ENCODE results near the gene ACVR1B. TPM values are rescaled to one million over a fixed set of nuclear protein-coding genes. Genes with fewer than 3 reads are reported as not detected.

Gene ACVR1B
- total RNA-seq, 1 donor from 2014 or later = 18.7 TPM

GRCh38 chr12:51949342-51950030, 2.0 kb upstream of the ACVR1B start:
- intact Hi-C loops (cut with DNase I) = loop anchor here (5.0 kb wide), 2 partner anchors 73 to 333 kb away; no protein-coding TSS in a partner anchor
- peaks cover 0 to 9% of the 10 kb centered on the region in 2 donors for H3K9me3 ChIP-seq
- H3K4me1 ChIP-seq = peaks cover 8 to 9% of the 10 kb centered on the region in 2 donors
- H3K4me3 ChIP-seq = no peak overlapping the region
- H3K36me3 ChIP-seq = no peaks in the 10 kb centered on the region
- H3K27ac ChIP-seq = no peak overlapping the region
- no peak for DNase-seq (ENCODE audit: low spot score in 2 of 2)
- TF ChIP-seq, protein P1, sequence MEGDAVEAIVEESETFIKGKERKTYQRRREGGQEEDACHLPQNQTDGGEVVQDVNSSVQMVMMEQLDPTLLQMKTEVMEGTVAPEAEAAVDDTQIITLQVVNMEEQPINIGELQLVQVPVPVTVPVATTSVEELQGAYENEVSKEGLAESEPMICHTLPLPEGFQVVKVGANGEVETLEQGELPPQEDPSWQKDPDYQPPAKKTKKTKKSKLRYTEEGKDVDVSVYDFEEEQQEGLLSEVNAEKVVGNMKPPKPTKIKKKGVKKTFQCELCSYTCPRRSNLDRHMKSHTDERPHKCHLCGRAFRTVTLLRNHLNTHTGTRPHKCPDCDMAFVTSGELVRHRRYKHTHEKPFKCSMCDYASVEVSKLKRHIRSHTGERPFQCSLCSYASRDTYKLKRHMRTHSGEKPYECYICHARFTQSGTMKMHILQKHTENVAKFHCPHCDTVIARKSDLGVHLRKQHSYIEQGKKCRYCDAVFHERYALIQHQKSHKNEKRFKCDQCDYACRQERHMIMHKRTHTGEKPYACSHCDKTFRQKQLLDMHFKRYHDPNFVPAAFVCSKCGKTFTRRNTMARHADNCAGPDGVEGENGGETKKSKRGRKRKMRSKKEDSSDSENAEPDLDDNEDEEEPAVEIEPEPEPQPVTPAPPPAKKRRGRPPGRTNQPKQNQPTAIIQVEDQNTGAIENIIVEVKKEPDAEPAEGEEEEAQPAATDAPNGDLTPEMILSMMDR (IDR thresholded peaks at IDR 0.05) = no peak
- H3K27me3 ChIP-seq = no peaks in the 10 kb centered on the region

DNA sequence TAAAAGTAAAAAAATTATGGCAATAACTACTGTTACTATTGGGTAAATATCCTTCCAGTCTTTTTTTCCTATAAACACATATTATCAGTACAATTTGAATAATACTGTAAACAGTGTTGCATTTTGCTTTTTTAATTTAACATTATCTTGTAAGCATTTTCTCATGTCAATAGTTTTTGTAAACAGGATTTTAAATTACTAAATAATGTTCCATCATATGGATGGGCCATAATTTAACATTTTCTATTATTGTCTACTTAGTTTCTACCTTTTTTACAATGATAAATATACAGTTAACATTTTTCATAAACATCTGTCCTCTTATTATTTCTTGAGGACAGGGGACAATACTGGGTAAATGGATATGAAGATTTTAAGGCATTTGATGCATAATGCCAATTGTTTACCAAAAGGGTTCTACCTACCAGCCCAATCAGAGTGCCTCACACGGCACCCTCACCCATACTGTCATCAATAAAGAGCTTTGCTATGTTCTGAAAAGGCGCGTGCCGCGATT, 759 bp upstream of the ACVR1B start:
- DNase-seq (ENCODE audit: low spot score in 2 of 2) = no peak
- H3K4me1 ChIP-seq = peaks cover 9 to 16% of the 10 kb centered on the region in 2 donors
- intact Hi-C loops (cut with DNase I) = loop anchor here (5.0 kb wide), 2 partner anchors 72 to 332 kb away; no protein-coding TSS in a partner anchor
- H3K27me3 ChIP-seq = no peaks in the 10 kb centered on the region
- H3K36me3 ChIP-seq = no peaks in the 10 kb centered on the region
- no peaks in the 10 kb centered on the region for H3K9me3 ChIP-seq
- peak overlapping the region; percentile 33 to 37 for H3K27ac ChIP-seq
- TF ChIP-seq, protein P1 (IDR thresholded peaks at IDR 0.05) = no peak
- peak overlapping the region; percentile 48 to 62 for H3K4me3 ChIP-seq

DNA sequence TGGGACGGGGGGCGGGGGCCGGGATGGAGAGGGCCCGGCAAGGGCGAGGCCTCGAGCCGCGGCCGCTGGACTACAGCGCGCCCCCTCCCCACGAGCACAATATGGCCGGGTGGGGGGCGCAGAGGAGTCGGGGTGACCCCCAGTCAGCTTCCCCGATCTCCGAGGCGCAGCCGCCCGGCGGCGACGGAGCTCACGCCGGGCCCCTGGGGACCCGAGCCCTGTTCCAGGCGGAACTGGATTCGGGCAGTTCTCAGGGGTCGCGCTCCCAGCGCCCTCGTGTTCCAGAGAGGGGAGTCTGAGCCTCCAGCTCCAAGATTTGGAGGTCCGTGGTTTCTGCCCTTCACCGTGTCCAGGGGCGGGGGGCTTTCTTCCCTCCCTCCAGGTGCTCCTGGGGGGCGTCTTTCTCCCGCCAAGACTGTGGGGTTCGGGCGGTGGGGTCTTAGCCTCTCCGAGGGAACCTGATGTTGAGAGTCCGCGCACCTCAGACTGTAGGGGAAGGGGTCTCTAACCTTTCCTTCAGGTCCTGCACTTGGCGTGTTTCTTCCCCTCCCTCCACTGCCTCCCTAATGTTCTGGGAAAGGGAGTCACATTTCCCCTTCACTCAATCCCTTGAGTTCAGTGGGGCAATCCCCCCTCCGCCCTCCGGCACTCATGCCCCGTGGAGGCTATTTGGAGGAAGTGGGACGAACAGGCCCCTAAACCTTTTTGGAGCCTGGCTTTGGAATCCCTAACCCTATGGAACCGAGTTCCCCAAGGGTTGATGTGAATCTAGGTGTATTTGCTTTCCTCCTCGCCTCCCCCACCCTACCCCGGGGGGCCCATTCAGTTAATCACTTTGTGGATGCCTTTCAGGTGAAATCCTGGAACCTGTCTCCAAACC, 584 bp downstream of the ACVR1B start:
- H3K9me3 ChIP-seq = no peaks in the 10 kb centered on the region
- no peaks in the 10 kb centered on the region for H3K36me3 ChIP-seq
- intact Hi-C loops (cut with DNase I) = loop anchor here (5.0 kb wide), 2 partner anchors 70 to 330 kb away; no protein-coding TSS in a partner anchor
- TF ChIP-seq, protein P1 (IDR thresholded peaks at IDR 0.05) = peak in 1 of 3 experiments; percentile 10
- DNase-seq (ENCODE audit: low spot score in 2 of 2) = peak in 1 of 2 donors; percentile 75
- H3K27me3 ChIP-seq = no peaks in the 10 kb centered on the region
- H3K4me3 ChIP-seq = peak overlapping the region; percentile 94 to 97
- peaks cover 9 to 17% of the 10 kb centered on the region in 2 donors for H3K4me1 ChIP-seq
- H3K27ac ChIP-seq = peak overlapping the region; percentile 80 to 85

DNA sequence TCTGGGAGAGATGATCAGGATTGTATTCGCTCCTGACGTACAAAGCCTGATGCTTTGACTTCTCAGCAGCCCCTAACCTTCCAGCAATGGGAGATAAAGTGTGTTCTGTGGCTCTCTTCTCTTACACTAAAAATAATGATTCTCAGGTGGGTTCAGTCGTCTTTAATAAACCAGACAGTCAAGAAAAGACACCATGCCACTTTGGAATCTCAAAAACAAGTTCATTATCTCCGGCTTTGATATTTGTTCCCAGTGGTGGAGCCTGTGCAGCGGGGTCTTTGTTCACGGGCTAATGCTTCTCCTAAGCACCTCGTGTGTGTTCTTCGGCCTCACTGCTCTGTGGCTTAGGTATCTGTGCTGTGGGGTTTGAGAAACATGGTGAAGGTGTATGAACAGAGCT, 1.6 kb downstream of the ACVR1B start:
- H3K27me3 ChIP-seq = no peaks in the 10 kb centered on the region
- H3K27ac ChIP-seq = peak overlapping the region; percentile 80 to 85
- no peaks in the 10 kb centered on the region for H3K36me3 ChIP-seq
- TF ChIP-seq, protein P1 (IDR thresholded peaks at IDR 0.05) = no peak
- H3K4me1 ChIP-seq = peaks cover 9 to 17% of the 10 kb centered on the region in 2 donors
- H3K9me3 ChIP-seq = no peaks in the 10 kb centered on the region
- H3K4me3 ChIP-seq = peak overlapping the region; percentile 94 to 97
- intact Hi-C loops (cut with DNase I) = loop anchor here (5.0 kb wide), 2 partner anchors 69 to 329 kb away; no protein-coding TSS in a partner anchor
- no peak for DNase-seq (ENCODE audit: low spot score in 2 of 2)

DNA sequence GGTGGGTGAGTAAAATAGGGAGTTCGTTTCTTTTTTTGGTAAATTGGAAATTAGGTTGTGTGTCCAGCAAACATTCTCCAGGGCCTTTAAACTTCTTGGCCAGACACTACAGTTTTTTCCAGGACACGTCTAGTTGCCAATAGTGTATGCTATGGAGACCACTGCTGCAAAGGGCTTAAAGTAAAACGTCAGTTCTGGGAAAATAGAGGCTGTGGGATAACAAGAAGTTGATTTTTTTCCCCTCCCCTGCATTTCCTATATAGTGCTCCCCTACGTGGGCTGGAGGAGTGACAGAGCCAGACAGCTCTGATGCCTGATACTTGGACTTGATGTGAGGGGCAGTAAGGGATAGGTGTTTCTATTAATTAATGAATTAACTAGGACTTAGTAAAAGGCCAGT, 2.4 kb downstream of the ACVR1B start:
- TF ChIP-seq, protein P1 (IDR thresholded peaks at IDR 0.05) = no peak
- DNase-seq (ENCODE audit: low spot score in 2 of 2) = no peak
- Histone ChIP-seq H3K27ac (peak overlapping the region; percentile 80 to 85), H3K9me3 (no peaks in the 10 kb centered on the region), H3K4me1 (peaks cover 9 to 20% of the 10 kb centered on the region in 2 donors), H3K27me3 (no peaks in the 10 kb centered on the region), H3K36me3 (no peaks in the 10 kb centered on the region), H3K4me3 (peak overlapping the region; percentile 31 to 94)
- intact Hi-C loops (cut with DNase I) = loop anchor here (5.0 kb wide), 2 partner anchors 68 to 328 kb away; no protein-coding TSS in a partner anchor

All from ascending aorta (tissue), 2 donors.